LNCaP clone FGC (cell line): ENCODE results near the gene DHRS1.

ENCODE experiments used
- DNase-seq: peaks from one replicate; pipeline ENCODE4 v3.0.0-alpha.2; 2011; ENCODE audit warnings: low read depth
- H3K4me3 ChIP-seq: 2 replicates; pipeline ENCODE4 v1.5.1; 2011; ENCODE audit warnings: mild to moderate bottlenecking, low read depth, low read length, control low read depth
- TF ChIP-seq, protein P1 (sequence below): IDR thresholded peaks from 2 replicates; pipeline ENCODE4 v1.5.1; 2012; ENCODE audit warnings: mild to moderate bottlenecking; ENCODE audit not compliant: control insufficient read depth, insufficient read depth; ENCODE audit errors: extremely low read depth

Gene DHRS1

GRCh38 chr14:24262821-24263733 is 36.5 kb downstream of the DHRS1 start, which contains the start of gene TGM1:
TGM1 (minus strand) TSS chr14:24263177; CDS start chr14:24262352, 825 bp downstream.
- no peak for DNase-seq
- TF ChIP-seq, protein P1, sequence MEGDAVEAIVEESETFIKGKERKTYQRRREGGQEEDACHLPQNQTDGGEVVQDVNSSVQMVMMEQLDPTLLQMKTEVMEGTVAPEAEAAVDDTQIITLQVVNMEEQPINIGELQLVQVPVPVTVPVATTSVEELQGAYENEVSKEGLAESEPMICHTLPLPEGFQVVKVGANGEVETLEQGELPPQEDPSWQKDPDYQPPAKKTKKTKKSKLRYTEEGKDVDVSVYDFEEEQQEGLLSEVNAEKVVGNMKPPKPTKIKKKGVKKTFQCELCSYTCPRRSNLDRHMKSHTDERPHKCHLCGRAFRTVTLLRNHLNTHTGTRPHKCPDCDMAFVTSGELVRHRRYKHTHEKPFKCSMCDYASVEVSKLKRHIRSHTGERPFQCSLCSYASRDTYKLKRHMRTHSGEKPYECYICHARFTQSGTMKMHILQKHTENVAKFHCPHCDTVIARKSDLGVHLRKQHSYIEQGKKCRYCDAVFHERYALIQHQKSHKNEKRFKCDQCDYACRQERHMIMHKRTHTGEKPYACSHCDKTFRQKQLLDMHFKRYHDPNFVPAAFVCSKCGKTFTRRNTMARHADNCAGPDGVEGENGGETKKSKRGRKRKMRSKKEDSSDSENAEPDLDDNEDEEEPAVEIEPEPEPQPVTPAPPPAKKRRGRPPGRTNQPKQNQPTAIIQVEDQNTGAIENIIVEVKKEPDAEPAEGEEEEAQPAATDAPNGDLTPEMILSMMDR = no peak
- no peak within 1 kb of the TSS for H3K4me3 ChIP-seq

GRCh38 chr14:24261969-24262327 is 37.6 kb downstream of the DHRS1 start:
- TF ChIP-seq, protein P1 = no peak
- H3K4me3 ChIP-seq = no peak overlapping the region
- DNase-seq = no peak

GRCh38 chr14:24261256-24261968 is 38.2 kb downstream of the DHRS1 start:
- TF ChIP-seq, protein P1 = no peak
- no peak overlapping the region for H3K4me3 ChIP-seq

DNA sequence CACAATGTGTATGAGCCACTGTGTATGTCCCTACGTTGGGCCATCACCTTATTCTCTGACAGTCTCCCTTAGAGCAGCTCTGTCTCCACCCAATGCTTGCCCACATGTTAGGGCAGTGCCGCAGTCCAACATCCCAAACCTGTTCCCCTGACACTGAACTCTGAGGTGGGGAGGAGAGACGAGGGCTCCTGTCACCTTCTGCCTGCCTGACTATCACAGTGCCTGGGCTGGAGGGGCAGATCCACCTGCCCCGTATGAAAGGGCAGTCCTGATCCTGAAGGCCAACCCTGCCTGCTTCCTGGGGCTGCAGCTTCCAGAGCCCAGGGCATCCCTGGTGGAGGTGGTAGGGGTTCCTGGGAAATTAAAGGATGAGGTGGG is 38.8 kb downstream of the DHRS1 start:
- no peak for DNase-seq
- TF ChIP-seq, protein P1 = no peak
- H3K4me3 ChIP-seq = no peak overlapping the region

More at GRCh38 chr14:24261256-24261968, 38.2 kb downstream of the DHRS1 start:
- no peak for DNase-seq

DNA sequence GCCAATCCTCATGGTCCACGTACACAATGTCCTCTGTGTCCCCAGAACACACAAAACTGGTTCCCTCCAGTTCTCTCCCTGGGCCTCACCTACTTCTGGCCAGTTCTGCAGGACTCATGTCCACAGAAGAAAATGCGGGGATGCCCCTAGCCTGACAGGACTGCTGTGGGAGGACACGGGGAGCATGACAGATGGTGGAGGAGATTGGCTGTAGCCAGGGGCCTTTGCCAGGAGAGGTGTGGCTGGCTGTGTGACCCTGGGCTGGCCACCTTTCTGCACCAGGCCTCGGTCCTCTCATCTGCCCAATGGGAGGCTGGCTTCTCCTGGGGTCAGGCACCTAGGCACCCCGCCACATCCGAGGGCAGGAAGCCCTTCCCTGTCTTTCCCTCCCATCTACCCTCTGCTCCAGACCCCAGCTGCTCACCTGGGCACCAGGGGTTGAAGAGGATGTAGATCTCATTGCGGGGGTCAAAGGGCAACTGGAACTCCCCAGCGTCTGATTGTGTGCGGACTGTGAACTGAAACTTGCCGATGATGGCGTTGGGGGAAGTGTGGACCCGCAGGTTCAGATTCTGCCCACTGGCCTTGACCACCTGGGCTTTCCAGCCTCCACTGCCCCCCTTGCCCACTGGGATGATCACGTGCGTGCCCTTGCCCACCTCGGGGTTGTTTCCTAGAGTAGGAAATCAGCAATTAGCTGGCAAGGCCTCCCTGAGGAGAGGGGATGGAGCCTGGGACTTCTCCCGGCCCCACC is 39.4 kb downstream of the DHRS1 start:
- H3K4me3 ChIP-seq = no peak overlapping the region
- DNase-seq = no peak
- TF ChIP-seq, protein P1 = no peak

DNA sequence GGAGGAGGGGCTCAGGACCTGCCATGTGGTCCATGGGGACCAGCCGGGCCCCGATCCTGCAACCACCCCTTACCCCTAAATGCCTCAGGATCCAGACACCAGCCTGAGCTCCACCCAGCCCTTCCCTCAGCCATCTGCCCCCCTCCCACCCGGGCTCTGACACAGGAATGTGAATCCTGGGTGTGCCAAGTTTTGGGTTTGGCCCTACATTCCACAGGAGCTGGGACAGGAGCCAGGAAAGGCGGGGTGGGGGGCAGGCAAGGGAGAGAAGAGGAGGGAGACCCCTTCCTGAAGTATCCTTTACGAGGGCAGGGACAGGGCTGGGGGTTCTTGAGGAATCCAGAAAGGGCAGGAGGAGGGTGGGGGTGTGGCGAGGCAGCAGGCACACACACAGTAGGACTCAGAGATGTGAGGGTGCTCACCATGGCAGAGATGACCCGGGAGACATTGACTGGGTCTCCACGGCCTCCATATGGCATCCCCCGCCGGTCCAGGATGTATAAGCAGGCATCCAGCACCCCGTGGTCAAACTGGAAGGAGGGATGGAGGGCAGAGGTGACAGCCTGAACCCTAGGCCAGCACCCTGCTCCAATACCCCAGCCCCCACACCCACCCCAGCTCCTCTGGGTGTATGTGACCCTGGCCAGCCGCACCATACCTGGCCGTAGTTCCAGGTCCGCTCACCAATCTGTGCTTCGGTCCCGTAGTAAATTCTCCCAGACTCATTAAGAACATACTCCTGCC is 40.1 kb downstream of the DHRS1 start:
- TF ChIP-seq, protein P1 = no peak
- no peak overlapping the region for H3K4me3 ChIP-seq
- DNase-seq = no peak
